GM19193 (cell line): ENCODE results near the gene CAV2.

ENCODE experiments used
- POLR2A ChIP-seq: IDR thresholded peaks from 4 replicates; pipeline ENCODE4 v1.6.1; 2011; ENCODE audit not compliant: insufficient read depth, insufficient read length; ENCODE audit errors: extremely low read depth

The CAV2 gene

DNA sequence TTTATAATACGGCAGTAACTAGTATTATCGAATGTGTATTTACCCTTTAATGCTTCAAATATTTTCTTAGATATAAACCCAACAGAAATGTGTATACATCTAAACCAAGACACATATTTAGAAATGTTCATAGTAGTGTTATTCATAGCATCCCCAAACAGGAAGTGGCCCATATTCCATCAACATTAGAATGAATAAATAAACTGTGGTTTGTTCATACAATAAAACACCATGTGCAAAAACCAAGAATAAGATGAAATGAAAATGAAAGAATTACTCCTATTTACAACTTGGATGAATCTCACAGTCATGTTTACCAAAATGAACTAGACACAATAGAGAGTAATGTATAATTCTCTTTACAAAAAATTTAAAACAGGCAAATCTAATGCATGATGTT is 9.2 kb upstream of the CAV2 start:
- TF ChIP-seq POLR2A = no peak

DNA sequence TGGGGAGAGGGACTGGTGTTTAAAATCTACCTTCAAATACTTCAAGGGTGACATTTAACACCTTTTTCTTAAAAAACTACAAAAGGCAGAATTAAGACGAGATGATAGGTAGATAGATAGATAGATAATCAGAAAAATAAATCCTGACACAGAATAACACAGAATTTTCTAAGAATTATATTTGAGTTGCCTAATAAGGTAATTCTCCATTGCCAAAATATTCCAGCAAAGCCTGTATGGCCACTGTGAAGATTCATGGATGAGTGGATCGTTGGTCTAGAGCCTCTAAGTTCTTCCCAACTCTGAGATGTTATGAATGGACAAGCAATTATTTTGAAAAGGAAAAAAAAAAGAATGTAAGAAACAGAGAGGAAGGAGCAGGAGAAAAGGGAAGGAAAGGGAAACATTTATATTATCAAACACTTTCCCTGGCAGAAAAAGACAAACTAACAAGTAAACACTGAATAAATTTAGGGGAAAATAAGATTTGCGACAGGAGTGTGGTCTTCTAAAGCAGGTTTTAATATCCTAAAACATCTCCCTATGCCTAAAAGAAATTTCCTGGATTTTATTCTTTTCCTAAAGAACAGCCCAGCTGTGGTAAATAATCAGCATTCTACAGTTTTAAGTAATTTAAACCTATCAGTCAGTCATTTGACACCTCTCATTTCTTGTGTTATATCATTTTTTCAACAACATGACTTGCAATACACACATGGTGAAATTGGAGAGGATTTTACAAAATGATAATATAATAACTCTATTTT is 7.5 kb upstream of the CAV2 start:
- TF ChIP-seq POLR2A = no peak

DNA sequence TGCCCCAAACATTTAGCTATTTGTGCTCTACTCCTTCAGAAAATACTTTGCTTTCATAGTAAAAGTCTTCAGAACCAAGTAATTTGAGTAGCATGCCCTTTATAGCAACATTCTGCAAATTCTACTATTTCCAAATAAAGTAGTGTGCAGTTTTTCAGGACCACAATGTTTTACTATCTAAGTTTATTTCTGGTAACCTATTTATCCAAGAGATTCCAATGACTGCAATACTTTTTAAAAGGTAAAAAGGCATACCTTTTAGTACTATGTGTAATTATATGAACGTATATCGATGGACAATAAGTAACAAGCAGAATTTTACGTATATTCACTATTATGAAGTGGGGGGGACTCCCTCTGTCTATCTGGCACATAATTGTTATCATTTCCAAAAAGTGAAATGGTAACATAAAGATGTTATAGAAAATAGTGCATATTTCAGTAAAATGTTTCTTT is 6.9 kb upstream of the CAV2 start:
- no peak for TF ChIP-seq POLR2A

GRCh38 chr7:116493449-116493848 is 6.1 kb upstream of the CAV2 start:
- no peak for TF ChIP-seq POLR2A

GRCh38 chr7:116494472-116494871 is 5.1 kb upstream of the CAV2 start:
- no peak for TF ChIP-seq POLR2A

DNA sequence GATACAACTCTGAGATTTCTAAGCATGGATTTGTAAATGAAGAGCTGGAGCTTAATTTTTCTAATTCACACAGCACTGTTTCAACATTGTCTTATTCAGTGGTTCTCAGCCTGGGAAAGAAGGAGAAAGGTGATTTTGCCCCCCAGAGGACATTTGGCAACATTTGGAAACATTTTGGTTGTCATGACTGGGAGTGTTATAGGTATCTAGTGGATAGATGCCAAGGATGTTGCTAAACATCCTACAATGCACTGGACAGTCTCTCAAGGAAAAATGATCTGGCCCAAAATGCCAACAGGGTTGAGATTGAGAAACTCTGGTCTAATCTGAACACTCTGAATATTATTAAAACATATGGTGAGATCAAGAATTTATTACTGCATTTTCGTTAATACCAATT is 3.8 kb upstream of the CAV2 start:
- TF ChIP-seq POLR2A = no peak

- no peak for TF ChIP-seq POLR2A
Observed at GRCh38 chr7:116496653-116497052, 2.9 kb upstream of the CAV2 start.

DNA sequence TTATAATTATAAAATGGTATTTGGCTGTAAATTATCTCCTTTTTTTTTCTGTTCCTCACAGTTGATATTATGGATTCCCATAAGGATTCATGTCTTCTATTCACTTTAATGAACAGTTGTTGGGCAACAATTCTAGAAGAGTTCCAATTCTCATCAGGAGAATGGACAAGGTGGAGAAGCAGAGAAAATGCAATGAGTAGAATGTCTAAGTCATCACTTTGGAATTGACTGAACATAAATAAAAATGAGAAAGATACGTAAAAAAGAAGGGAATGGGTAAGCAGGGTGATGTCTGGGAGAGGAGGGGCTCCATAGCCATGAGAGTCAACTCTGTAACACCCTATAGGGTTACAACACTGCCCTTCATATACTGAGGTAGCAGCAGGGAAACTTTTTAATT is 1.8 kb upstream of the CAV2 start:
- TF ChIP-seq POLR2A = no peak

- no peak for TF ChIP-seq POLR2A
Observed at GRCh38 chr7:116500078-116500853, 728 bp downstream of the CAV2 start.

DNA sequence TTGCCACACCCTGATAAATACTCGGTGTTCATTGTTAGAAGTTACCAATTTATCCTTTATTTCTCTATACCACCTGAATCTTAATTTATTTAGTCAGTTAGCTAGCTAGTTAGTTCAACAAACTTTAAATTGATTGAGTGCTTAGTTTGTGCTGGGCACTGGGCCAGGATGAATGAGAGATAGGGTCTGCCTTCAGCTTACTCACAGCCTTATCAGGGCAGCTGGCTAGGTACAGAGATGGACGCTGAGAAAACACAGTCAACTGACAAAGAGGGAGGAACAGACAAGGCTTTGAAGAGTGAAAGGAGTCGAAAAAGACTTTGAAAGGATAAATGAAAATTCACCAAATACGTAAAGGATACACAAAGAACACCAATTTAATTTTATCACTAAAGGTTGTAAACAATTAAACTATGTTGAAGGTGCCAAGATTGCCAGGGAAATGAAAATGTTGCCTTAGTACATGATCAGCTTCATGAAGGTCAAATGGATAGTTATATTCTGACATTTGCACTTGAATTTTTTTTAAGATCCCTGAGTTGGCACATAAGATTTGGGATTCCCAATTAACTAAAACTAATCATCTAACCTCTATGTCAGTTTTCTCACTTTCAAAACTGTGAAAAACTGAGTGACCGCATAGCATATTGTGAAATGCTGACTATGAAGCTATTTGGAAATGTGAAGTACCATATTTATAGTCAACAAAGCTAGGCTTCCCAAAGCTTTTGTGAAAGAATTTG is 2.1 kb downstream of the CAV2 start:
- TF ChIP-seq POLR2A = no peak

DNA sequence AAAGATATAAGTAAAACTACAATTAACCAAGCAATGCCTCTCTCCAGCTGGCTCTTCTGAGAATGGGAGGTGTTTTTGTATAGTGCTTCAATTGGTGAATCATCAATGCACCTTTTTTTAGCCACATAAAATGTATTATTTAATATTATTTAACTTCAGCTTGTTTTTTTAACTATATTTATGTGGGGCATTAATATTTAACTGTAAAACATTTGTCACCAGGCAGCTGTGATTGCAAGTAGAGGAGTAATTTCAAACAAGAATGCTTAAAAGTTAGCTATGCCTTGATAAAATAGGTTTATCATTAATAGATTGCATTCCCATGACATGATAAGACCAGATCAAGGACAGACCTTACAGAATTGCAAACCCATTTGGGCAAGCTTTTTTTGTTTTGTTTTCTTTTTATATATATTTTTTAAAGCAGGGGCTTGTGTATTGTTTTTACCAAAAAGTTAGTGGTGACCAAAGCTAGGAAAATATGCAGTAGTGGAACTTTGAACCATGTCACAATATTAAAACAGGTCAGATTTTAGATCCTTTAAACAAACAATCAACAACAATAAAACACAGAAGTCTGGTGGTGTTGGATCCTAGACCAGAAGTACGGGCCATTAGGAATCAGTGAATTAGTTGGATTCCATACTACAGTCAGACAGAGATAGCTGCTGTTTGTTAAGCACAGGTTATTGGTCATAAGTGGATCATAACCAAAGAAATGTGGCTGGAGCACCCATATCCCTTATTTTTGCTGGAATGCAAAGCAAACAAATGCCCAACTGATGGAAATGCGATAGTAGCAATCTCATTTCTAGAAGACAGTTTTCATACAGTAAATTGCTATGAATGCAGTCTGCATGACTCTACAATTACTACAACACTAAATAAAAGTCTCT is 2.9 kb downstream of the CAV2 start:
- no peak for TF ChIP-seq POLR2A

GRCh38 chr7:116503835-116504234 is 4.3 kb downstream of the CAV2 start:
- TF ChIP-seq POLR2A = no peak

DNA sequence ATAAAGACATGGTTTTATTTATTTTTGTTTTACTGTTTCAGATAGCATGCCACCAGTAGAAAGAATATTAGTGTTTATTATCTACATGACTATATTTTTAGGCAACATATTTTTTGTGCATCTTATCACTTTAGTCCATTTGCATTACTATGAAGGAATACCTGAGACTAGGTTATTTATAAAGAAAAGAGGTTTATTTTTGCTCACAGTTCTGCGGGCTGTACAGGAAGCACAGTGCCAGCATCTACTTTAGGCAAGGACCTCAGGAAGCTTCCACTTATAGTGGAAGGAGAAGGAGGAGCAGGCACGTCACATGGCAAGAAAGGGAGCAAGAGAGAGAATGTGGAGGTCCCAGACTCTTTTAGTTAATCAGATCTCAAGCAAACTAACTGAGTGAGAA is 5.7 kb downstream of the CAV2 start:
- TF ChIP-seq POLR2A = no peak

- no peak for TF ChIP-seq POLR2A
Observed at GRCh38 chr7:116505823-116506222, 6.3 kb downstream of the CAV2 start.
